HG03460 (cell line): ENCODE measurements around the gene TTC33.

ENCODE experiments used
- ATAC-seq: cut with Tn5 transposase; IDR thresholded peaks from one replicate; pipeline ENCODE4 v1.9.1; 2021; ENCODE audit not compliant: unreplicated experiment

TTC33 gene

DNA sequence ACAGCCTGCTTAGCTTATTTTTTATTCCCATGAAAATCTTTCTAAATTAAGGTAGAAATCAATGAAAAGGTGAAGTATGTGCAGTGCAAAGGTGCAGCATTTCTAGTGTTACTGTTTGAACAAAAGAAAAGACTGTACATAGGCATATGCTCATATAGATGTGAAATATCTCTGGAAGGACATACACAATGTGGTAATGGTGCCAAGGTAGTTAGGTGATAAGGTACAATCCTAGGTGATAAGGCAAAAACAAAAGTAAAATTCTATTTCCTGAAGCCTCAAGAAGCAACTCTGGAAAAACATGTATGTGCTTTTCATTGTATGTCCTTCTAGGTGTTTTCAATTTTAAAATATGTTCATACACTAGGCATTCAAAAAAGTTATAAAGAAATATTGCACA is 215.5 kb downstream of the TTC33 start:
- no peak for ATAC-seq

- ATAC-seq: no peak
Observed at GRCh38 chr5:40524677-40525076, 231.1 kb downstream of the TTC33 start.

- ATAC-seq: no peak
Observed at GRCh38 chr5:40521925-40522324, 233.8 kb downstream of the TTC33 start.

- no peak for ATAC-seq
Observed at GRCh38 chr5:40521108-40521785, 234.5 kb downstream of the TTC33 start.

- ATAC-seq: no peak
Observed at GRCh38 chr5:40518485-40518917, 237.3 kb downstream of the TTC33 start.

GRCh38 chr5:40515476-40515875 is 240.3 kb downstream of the TTC33 start:
- no peak for ATAC-seq

DNA sequence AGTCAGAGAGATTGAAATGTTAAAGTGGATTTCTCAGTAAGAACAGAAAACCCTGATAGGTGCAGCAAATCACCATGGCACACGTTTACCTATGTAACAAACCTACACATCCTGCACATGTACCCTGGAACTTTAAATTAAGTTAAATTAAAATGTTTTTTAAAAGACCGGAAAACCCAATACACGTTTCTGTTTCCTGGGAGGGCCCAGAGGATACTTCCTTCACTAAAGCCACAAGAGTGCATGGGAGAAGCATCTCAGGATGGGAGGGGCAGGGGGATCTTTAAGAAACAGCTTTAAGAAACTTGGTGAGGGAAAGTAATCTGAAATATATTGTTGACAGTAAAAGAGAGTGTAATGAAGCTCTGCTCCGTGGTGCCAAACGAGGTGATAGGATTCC is 240.8 kb downstream of the TTC33 start:
- no peak for ATAC-seq

- ATAC-seq: no peak
Observed at GRCh38 chr5:40511801-40512200, 244.0 kb downstream of the TTC33 start.

DNA sequence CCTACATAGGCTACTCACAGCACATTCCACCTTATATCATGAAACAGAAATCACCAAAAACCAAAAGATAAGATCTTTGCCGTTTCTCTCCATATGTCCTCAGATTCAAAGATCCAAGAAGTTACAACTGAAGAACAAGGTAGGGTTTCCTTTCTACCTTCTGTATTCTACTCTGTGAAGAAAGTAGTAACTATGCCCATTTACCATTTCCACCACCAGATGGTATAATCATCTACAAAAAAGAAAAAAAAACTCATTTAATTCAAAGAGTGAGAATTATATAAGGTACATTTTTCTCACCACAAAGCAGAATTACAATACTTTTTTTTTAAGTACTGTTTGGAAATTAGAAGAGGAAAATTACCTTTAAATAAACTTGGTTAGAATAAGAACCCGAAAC is 248.7 kb downstream of the TTC33 start:
- no peak for ATAC-seq

- ATAC-seq: no peak
Observed at GRCh38 chr5:40505031-40505430, 250.7 kb downstream of the TTC33 start.

- no peak for ATAC-seq
Observed at GRCh38 chr5:40503439-40503838, 252.3 kb downstream of the TTC33 start.

GRCh38 chr5:40502736-40503135 is 253.0 kb downstream of the TTC33 start:
- no peak for ATAC-seq

GRCh38 chr5:40501711-40502444 is 253.9 kb downstream of the TTC33 start:
- no peak for ATAC-seq

- no peak for ATAC-seq
Observed at GRCh38 chr5:40499518-40500273, 256.1 kb downstream of the TTC33 start.

GRCh38 chr5:40499007-40499406 is 256.8 kb downstream of the TTC33 start:
- no peak for ATAC-seq

GRCh38 chr5:40497573-40497972 is 258.2 kb downstream of the TTC33 start:
- no peak for ATAC-seq

- ATAC-seq: no peak
Observed at GRCh38 chr5:40495237-40495635, 260.5 kb downstream of the TTC33 start.

DNA sequence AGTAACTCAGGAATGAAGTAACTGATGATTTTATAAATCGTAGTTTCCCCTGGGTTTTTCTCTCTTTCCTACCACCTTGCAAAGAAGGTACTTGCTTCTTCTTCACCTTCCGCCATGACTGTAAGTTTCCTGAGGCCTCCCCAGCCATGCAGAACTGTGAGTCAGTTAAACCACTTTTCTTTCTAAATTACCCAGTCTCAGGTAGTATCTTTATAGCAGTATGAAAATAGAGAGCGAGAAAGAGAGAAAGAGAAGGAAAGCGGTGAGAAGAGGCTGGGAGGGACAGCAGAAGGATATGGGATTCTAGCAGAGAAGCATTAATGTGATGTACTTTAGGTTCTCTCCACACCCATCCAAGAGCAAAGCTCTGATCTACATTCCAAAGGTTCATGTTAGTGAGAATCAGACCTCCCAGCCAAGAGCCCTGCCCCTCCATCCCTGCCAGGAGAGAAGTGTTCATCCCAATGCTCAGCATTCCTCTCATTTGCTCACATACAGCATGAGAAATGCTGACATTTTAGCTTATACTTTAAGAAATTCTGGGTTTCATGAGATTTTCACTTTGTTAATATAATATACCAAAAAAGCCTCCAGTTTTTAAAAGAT is 261.0 kb downstream of the TTC33 start:
- ATAC-seq: no peak

DNA sequence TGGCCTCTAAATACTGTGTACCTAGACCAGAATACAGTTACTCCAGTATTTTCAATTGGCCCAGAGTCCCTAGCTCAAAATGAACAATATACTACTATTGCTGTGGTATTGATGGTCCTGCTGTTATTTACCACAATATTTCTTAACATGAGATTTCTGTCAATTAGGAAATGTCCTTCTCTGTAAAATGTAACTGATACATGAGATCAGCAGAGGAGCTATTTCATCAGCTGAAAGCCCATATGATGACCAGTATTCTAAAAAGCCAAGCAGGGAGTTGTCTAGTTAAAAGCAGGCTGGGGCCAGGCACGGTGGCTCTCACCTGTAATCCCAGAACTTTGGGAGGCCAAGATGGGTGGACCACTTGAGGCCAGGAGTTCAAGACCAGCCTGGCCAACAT is 263.7 kb downstream of the TTC33 start:
- ATAC-seq: no peak

GRCh38 chr5:40491644-40492043 is 264.1 kb downstream of the TTC33 start:
- ATAC-seq: no peak

DNA sequence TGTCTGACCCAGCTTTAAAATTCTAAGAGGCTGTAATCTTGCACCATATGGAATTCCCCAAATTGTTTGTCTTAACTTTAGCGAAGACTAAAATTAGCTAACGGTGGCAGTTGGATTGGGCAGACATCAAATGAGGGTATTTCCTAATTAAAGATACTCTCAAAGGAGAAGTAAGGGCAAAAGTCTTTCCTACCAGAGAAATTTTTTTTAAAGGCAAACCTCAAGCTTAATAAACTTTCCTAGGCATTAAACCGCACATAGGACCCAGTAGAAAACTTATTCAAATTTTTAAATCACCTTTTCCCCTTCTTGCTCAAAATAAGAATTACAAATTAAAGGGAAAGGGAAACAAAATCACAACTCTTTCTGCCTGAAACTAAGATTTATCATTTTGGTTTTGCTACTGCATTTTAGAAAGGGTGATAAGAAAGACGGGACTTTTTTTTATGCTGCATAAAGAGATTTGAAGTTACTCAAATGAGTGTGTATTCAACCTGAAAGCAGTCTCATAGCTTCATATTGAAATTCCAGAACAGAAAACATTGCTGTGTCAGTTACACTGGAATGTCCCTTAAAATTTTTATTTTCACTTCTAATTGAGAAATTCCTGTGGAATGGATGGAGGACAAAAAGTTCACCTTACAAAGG is 265.2 kb downstream of the TTC33 start:
- no peak for ATAC-seq
